Stomach (tissue), 9 donors: ENCODE results near the gene PIAS2. TPM values are rescaled to one million over a fixed set of nuclear protein-coding genes. Genes with fewer than 3 reads are reported as not detected.

Experiments
- DNase-seq, 2 donors: peaks; one replicate each; pipeline versions ENCODE4 v3.0.0 to v3.0.0-alpha.2; 2013 to 2019
- H3K27ac ChIP-seq, 5 donors: fragments of 200-600 bp in 4 of 5; sonication (generic) in 4 of 5; one replicate each; pipeline ENCODE4 v1.5.1; 2013 to 2019; ENCODE audit warnings: mild to moderate bottlenecking in 1 of 5, moderate library complexity in 1 of 5
- H3K27me3 ChIP-seq, 3 donors: fragments of 200-600 bp; sonication (generic); one replicate each; pipeline ENCODE4 v1.5.1; 2017 to 2019; ENCODE audit warnings: mixed run types in 1 of 3
- H3K36me3 ChIP-seq, 4 donors: fragments of 200-600 bp; sonication (generic); 1 replicate in 3 of 4; 2 replicates in 1 of 4; pipeline ENCODE4 v1.5.1; 2016 to 2019
- H3K4me1 ChIP-seq, 4 donors: fragments of 200-600 bp; sonication (generic); one replicate each; pipeline ENCODE4 v1.5.1; 2016 to 2019
- H3K4me3 ChIP-seq, 4 donors: fragments of 200-600 bp; sonication (generic) in 3 of 4; one replicate each; pipeline ENCODE4 v1.5.1; 2016 to 2019; ENCODE audit warnings: mild to moderate bottlenecking in 1 of 4
- H3K9me3 ChIP-seq, 4 donors: fragments of 200-600 bp; sonication (generic); one replicate each; pipeline ENCODE4 v1.5.1; 2016 to 2019
- EP300 ChIP-seq: sonication (generic); formaldehyde crosslinking; IDR thresholded peaks from one replicate; pipeline ENCODE4 v1.6.1; 2017; ENCODE audit warnings: antibody characterized with exemption
- POLR2A ChIP-seq, 4 donors: fragments of 450-650 bp; IDR thresholded peaks; one replicate each; pipeline ENCODE4 v1.6.1; 2016; ENCODE audit warnings: antibody characterized with exemption in 4 of 4, control low read depth in 2 of 4, mild to moderate bottlenecking in 1 of 4, moderate library complexity in 1 of 4
- POLR2AphosphoS5 ChIP-seq, 3 donors: sonication (generic); formaldehyde crosslinking; IDR thresholded peaks; one replicate each; pipeline ENCODE4 v1.6.1; 2016; ENCODE audit warnings: antibody characterized with exemption in 3 of 3
- WGBS, 5 donors: extraction: QIAGEN DNeasy Blood & Tissue Kit in 3 of 5; methylation state at CpG; one replicate each; pipeline versions ENCODE4 v1.1.5 to v1.1.7; 2013 to 2018; 5-methylcytosine and 5-hydroxymethylcytosine counted together
- intact Hi-C: fragments of 100-400 bp; cut with DNase I; formaldehyde crosslinking; loops from one replicate; pipeline ENCODE4 v1.15.1; 2023; ENCODE audit warnings: low total_unique reads
- polyA plus RNA-seq, 3 donors: library from polyadenylated mRNA; stranded (reverse); fragments of 200-250 nt; gene quantifications; one replicate each; pipeline ENCODE4 v1.2.3, GENCODE V29; 2013
- total RNA-seq, 5 donors: library from RNA; depleted of rRNA; stranded (reverse); fragments of >200 nt; gene quantifications; one replicate each; pipeline versions ENCODE4 v1.1.0 to v1.2.3, GENCODE V29; 2014 to 2016
- TF ChIP-seq, protein P1 (sequence below), 7 experiments: fragments of 450-650 bp in 4 of 7; fragments of 200-600 bp in 3 of 7; sonication (generic) in 3 of 7; IDR thresholded peaks; one replicate each; pipeline ENCODE4 v1.5.1; 2016 to 2019; ENCODE audit warnings: antibody characterized with exemption in 7 of 7, control low read depth in 2 of 7, mild to moderate bottlenecking in 1 of 7
- donor health status: healthy with polysubstance abuse.
- donor health status: Bipolar disorder and iron deficiency.
- donor health status: healthy.

The PIAS2 gene
- total and polyA plus RNA-seq, 8 donors: 3.4 to 83.4 (median 31.4) TPM

DNA sequence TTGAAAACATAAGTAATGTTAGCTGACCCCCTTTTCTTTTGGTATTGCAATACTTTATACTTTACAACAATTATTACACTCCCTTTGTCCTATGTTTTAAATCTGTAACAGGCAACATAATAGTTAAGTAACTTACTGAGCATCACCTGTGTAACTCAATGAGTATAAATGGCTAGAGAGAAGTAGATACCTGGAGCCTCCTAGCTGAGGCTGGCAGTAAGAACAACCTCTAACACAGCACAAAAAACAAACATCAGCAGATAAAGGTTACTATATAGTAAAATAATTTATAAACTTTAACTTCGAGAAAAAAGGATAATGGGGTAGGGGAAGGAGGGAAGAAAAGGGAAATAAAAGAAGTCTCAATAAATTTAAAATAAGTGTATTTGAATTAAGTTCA is 87.4 kb downstream of the PIAS2 start:
- H3K36me3 ChIP-seq: peaks cover 0 to 51% (median 42%) of the 10 kb centered on the region in 4 donors
- H3K27ac ChIP-seq: no peak overlapping the region
- no peaks in the 10 kb centered on the region for H3K27me3 ChIP-seq
- TF ChIP-seq POLR2A (IDR thresholded peaks at IDR 0.05) (no peak), EP300 (no peak), POLR2AphosphoS5 (IDR thresholded peaks at IDR 0.05) (no peak)
- TF ChIP-seq, protein P1, sequence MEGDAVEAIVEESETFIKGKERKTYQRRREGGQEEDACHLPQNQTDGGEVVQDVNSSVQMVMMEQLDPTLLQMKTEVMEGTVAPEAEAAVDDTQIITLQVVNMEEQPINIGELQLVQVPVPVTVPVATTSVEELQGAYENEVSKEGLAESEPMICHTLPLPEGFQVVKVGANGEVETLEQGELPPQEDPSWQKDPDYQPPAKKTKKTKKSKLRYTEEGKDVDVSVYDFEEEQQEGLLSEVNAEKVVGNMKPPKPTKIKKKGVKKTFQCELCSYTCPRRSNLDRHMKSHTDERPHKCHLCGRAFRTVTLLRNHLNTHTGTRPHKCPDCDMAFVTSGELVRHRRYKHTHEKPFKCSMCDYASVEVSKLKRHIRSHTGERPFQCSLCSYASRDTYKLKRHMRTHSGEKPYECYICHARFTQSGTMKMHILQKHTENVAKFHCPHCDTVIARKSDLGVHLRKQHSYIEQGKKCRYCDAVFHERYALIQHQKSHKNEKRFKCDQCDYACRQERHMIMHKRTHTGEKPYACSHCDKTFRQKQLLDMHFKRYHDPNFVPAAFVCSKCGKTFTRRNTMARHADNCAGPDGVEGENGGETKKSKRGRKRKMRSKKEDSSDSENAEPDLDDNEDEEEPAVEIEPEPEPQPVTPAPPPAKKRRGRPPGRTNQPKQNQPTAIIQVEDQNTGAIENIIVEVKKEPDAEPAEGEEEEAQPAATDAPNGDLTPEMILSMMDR (IDR thresholded peaks at IDR 0.05): no peak
- peaks cover 0 to 8% (median 4%) of the 10 kb centered on the region in 4 donors for H3K4me1 ChIP-seq
- intact Hi-C loops: no loop called here
- WGBS, 5 donors: 50 to 81% (median 68%) methylated on average over 1 of the region's 1 CpG
- DNase-seq: no peak
- no peaks in the 10 kb centered on the region for H3K9me3 ChIP-seq
- H3K4me3 ChIP-seq: no peak overlapping the region

DNA sequence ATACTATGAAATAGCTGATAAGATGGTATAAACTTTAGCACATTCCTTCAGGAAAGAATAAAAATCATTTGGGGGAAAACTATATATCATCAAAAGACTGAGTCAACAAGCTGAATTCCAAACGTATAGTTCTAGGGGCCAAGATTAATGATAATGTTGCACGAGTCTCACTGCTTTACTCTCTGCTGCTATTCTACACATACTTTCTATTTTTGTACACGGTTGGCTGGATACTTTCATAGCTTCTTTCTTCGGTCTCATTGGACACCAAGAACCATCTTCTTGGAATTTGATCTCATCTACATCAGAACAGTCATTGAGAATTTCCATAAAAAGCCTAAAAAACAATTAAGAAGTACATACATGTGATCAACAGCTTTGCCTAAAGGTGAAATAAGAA is 87.8 kb downstream of the PIAS2 start:
- TF ChIP-seq, protein P1 (IDR thresholded peaks at IDR 0.05): no peak
- TF ChIP-seq EP300 (no peak), POLR2AphosphoS5 (IDR thresholded peaks at IDR 0.05) (no peak), POLR2A (IDR thresholded peaks at IDR 0.05) (no peak)
- intact Hi-C loops: no loop called here

DNA sequence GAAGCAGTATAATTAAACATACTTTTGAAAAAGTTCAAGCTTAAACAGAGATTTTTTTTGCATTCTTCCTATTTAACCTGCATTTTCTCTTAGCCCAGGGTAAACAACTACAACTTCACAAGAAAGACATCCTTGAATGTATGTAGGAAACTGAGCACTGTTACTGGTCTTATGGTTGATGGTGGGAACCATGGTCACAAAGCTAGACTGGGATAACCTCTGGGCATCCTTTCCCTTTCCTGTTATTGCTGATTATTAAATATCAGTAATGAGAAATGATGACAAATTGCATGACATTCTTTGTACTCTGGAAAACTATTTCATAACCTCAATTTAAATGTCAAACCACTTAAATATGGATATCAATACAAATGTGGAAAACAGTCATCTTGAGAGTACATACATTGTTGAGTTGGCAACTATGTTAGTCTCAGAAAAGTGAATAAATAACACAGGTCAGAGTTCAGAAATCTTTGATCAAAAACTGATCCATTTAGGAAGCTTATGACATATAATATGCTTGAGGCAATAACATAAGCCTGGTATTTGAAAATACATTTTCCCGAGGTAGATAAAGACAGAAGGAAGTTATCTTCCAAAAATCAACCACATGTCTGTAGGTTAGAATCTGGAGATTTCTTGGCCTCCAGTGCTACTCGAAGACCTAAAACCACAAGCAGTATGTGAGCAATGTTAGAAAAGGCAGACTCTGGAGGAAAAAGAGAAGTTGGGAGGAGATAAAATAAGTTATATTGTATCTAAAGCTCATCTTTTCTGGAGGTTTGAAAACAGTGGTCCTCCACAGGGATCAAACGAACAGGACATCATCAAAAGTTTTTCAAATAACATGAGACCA is 95.2 kb downstream of the PIAS2 start:
- H3K36me3 ChIP-seq: peaks cover 0 to 48% (median 26%) of the 10 kb centered on the region in 4 donors
- H3K9me3 ChIP-seq: no peaks in the 10 kb centered on the region
- H3K4me1 ChIP-seq: no peaks in the 10 kb centered on the region
- WGBS, 5 donors: 69 to 81% (median 80%) methylated on average over 3 of the region's 3 CpGs
- H3K4me3 ChIP-seq: no peak overlapping the region
- intact Hi-C loops: no loop called here
- no peak for TF ChIP-seq POLR2A (IDR thresholded peaks at IDR 0.05)
- TF ChIP-seq, protein P1 (IDR thresholded peaks at IDR 0.05): no peak
- no peak overlapping the region for H3K27ac ChIP-seq
- no peak for DNase-seq
- H3K27me3 ChIP-seq: no peaks in the 10 kb centered on the region

More for the DNA sequence above, 87.8 kb downstream of the PIAS2 start:
- no peaks in the 10 kb centered on the region for H3K27me3 ChIP-seq
- H3K4me3 ChIP-seq: no peak overlapping the region
- peaks cover 0 to 8% (median 4%) of the 10 kb centered on the region in 4 donors for H3K4me1 ChIP-seq
- DNase-seq: no peak
- WGBS, 5 donors: 73 to 82% (median 79%) methylated on average over 4 of the region's 4 CpGs
- no peak overlapping the region for H3K27ac ChIP-seq
- H3K36me3 ChIP-seq: peaks cover 0 to 47% (median 39%) of the 10 kb centered on the region in 4 donors
- H3K9me3 ChIP-seq: no peaks in the 10 kb centered on the region

DNA sequence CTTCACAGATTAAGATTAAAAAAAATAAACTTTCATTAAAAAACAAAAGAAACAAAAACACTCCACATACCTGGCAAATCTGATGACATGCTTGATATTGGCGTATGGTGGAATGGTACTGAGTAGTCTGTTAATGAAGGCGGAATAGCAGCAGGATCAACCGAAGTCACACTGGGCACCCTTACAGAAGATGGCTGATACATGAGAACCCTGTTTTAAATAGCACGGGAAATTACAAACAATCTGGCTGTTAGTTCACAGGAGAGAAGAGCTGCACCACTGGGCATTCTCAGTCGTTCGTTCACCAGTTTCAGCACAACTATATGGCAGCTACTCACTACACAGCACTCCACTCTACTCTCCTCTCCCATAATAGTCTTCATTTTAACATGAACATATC is 96.4 kb downstream of the PIAS2 start:
- no peak for TF ChIP-seq POLR2AphosphoS5 (IDR thresholded peaks at IDR 0.05)
- no peak for TF ChIP-seq POLR2A (IDR thresholded peaks at IDR 0.05)
- DNase-seq: no peak
- no peaks in the 10 kb centered on the region for H3K27me3 ChIP-seq
- intact Hi-C loops: no loop called here
- no peak overlapping the region for H3K27ac ChIP-seq
- 89 to 97% (median 94%) methylated on average over 6 of the region's 6 CpGs for WGBS, 5 donors
- no peaks in the 10 kb centered on the region for H3K4me1 ChIP-seq
- H3K4me3 ChIP-seq: no peak overlapping the region
- H3K9me3 ChIP-seq: no peaks in the 10 kb centered on the region
- H3K36me3 ChIP-seq: peaks cover 0 to 36% (median 14%) of the 10 kb centered on the region in 4 donors

DNA sequence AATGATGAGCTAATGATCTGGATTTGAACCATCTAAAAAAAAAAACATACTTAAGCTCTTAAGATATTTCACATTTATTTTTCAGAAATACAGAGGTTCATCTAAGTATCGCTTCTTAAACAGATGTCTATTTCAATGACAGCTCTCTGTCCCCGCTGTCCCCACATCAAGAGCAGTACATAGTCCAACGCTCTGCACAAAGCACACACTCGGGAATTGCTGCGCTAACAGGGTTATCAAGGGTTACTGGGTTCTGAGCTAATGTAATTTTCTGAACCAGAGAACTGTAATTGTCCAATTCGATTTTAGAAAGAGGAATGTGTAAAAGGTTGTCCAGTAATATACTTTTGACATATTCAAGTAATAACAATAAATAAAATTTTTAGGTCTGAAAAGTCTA is 101.6 kb downstream of the PIAS2 start:
- 89 to 95% (median 92%) methylated on average over 6 of the region's 6 CpGs for WGBS, 5 donors
- H3K27me3 ChIP-seq: no peaks in the 10 kb centered on the region
- intact Hi-C loops: no loop called here
- peaks cover 0 to 4% (median 0%) of the 10 kb centered on the region in 4 donors for H3K4me1 ChIP-seq
- TF ChIP-seq POLR2AphosphoS5 (IDR thresholded peaks at IDR 0.05) (no peak), EP300 (no peak), POLR2A (IDR thresholded peaks at IDR 0.05) (no peak)
- TF ChIP-seq, protein P1 (IDR thresholded peaks at IDR 0.05): no peak
- H3K4me3 ChIP-seq: no peak overlapping the region
- no peak overlapping the region for H3K27ac ChIP-seq
- no peak for DNase-seq
- H3K9me3 ChIP-seq: no peaks in the 10 kb centered on the region
- H3K36me3 ChIP-seq: peaks cover 0 to 20% (median 6%) of the 10 kb centered on the region in 4 donors
